Mesenchymal stem cell (in vitro differentiated cells and primary cell): Measurements from ENCODE around the gene GALNT18.

ENCODE experiments used
- DNase-seq: peaks from one replicate; pipeline ENCODE4 v3.0.0-alpha.2; 2013
- H2AFZ ChIP-seq: one replicate; pipeline ENCODE4 v1.6.1; 2013; ENCODE audit warnings: low read depth, mild to moderate bottlenecking, control low read depth, inconsistent platforms, low read length, moderate library complexity
- H2AK5ac ChIP-seq: 2 replicates; pipeline ENCODE4 v1.6.1; 2013; ENCODE audit warnings: low read length, moderate library complexity, mild to moderate bottlenecking, inconsistent platforms; ENCODE audit not compliant: severe bottlenecking
- H2BK120ac ChIP-seq: one replicate; pipeline ENCODE4 v1.6.1; 2013; ENCODE audit warnings: low read depth, mild to moderate bottlenecking, inconsistent platforms, low read length, moderate library complexity
- H2BK12ac ChIP-seq, 2 experiments: one replicate each; pipeline ENCODE4 v1.6.1; 2013; ENCODE audit warnings: inconsistent platforms in 2 of 2, low read length in 2 of 2, mild to moderate bottlenecking in 2 of 2, moderate library complexity in 2 of 2, control low read depth in 1 of 2
- H2BK15ac ChIP-seq: one replicate; pipeline ENCODE4 v1.6.1; 2013; ENCODE audit warnings: mild to moderate bottlenecking, low read depth, inconsistent platforms; ENCODE audit not compliant: poor library complexity, severe bottlenecking
- H2BK5ac ChIP-seq: 2 replicates; pipeline ENCODE4 v1.6.1; 2013; ENCODE audit warnings: low read depth, mild to moderate bottlenecking, low read length, control low read depth, inconsistent platforms; ENCODE audit not compliant: poor library complexity, severe bottlenecking
- H3K14ac ChIP-seq, 2 experiments: one replicate each; pipeline ENCODE4 v1.6.1; 2013; ENCODE audit warnings: inconsistent platforms in 2 of 2, low read length in 2 of 2, control low read depth in 1 of 2, mild to moderate bottlenecking in 1 of 2, moderate library complexity in 1 of 2
- H3K18ac ChIP-seq, 2 experiments: one replicate each; pipeline ENCODE4 v1.6.1; 2013; ENCODE audit warnings: inconsistent platforms in 2 of 2, low read length in 2 of 2, control low read depth in 1 of 2, low read depth in 1 of 2, mild to moderate bottlenecking in 1 of 2
- H3K23ac ChIP-seq, 2 experiments: one replicate each; pipeline ENCODE4 v1.6.1; 2013; ENCODE audit warnings: inconsistent platforms in 2 of 2, low read length in 2 of 2, mild to moderate bottlenecking in 2 of 2, moderate library complexity in 2 of 2, control low read depth in 1 of 2
- H3K27ac ChIP-seq: 2 replicates; pipeline ENCODE4 v1.5.1; 2013; ENCODE audit warnings: mild to moderate bottlenecking, moderate library complexity, low read length, control low read depth, inconsistent platforms; ENCODE audit not compliant: poor library complexity, severe bottlenecking
- H3K27me3 ChIP-seq, 2 experiments: 2 replicates each; pipeline versions ENCODE4 v1.6.1 to v1.7.0; 2013; ENCODE audit warnings: low read length in 2 of 2, mild to moderate bottlenecking in 2 of 2, moderate library complexity in 2 of 2, control low read depth in 1 of 2, inconsistent platforms in 1 of 2; ENCODE audit not compliant: control insufficient read depth in 1 of 2, insufficient read depth in 1 of 2
- H3K36me3 ChIP-seq, 2 experiments: 2 replicates each; pipeline versions ENCODE4 v1.6.1 to v1.7.0; 2013; ENCODE audit warnings: low read length in 2 of 2, control low read depth in 1 of 2, inconsistent platforms in 1 of 2, low read depth in 1 of 2, mild to moderate bottlenecking in 1 of 2; ENCODE audit not compliant: insufficient read depth in 2 of 2, control insufficient read depth in 1 of 2
- H3K4ac ChIP-seq, 2 experiments: one replicate each; pipeline ENCODE4 v1.6.1; 2013; ENCODE audit warnings: inconsistent platforms in 2 of 2, low read length in 2 of 2, mild to moderate bottlenecking in 2 of 2, moderate library complexity in 2 of 2, control low read depth in 1 of 2, low read depth in 1 of 2
- H3K4me1 ChIP-seq: 2 replicates; pipeline ENCODE4 v1.6.1; 2013; ENCODE audit warnings: low read depth, low read length, control low read depth; ENCODE audit not compliant: control insufficient read depth, insufficient read depth
- H3K4me2 ChIP-seq: 2 replicates; pipeline ENCODE4 v1.6.1; 2013; ENCODE audit warnings: low read length, mild to moderate bottlenecking, inconsistent platforms; ENCODE audit not compliant: poor library complexity, severe bottlenecking
- H3K4me3 ChIP-seq, 2 experiments: 2 replicates each; pipeline versions ENCODE4 v1.5.1 to v1.7.0; 2013; ENCODE audit warnings: low read length in 2 of 2, mild to moderate bottlenecking in 2 of 2, control low read depth in 1 of 2, low read depth in 1 of 2; ENCODE audit not compliant: insufficient read depth in 1 of 2
- H3K79me1 ChIP-seq: replicated peaks from 2 replicates; pipeline ENCODE4 v1.6.1; 2013; ENCODE audit warnings: mild to moderate bottlenecking, control low read depth, low read length, inconsistent platforms; ENCODE audit not compliant: poor library complexity, severe bottlenecking
- H3K9ac ChIP-seq: 2 replicates; pipeline ENCODE4 v1.7.0; 2013; ENCODE audit warnings: mild to moderate bottlenecking, low read length, moderate library complexity
- H3K9me3 ChIP-seq: 2 replicates; pipeline ENCODE4 v1.7.0; 2013; ENCODE audit warnings: mild to moderate bottlenecking, low read length; ENCODE audit not compliant: control insufficient read depth
- H4K8ac ChIP-seq: one replicate; pipeline ENCODE4 v1.6.1; 2013; ENCODE audit warnings: inconsistent platforms, mild to moderate bottlenecking, low read length, moderate library complexity
- H4K91ac ChIP-seq: one replicate; pipeline ENCODE4 v1.6.1; 2013; ENCODE audit warnings: mild to moderate bottlenecking, low read length, inconsistent platforms
- WGBS: methylation state at CpG from one replicate; pipeline ENCODE4 v1.1.7; 2013; ENCODE audit warnings: mixed read lengths; 5-methylcytosine and 5-hydroxymethylcytosine counted together

The GALNT18 gene

GRCh38 chr11:11427140-11427539 lies 194.7 kb downstream of the GALNT18 start:
- H3K27me3 ChIP-seq, result peaks cover 0 to 15% of the 10 kb centered on the region in 2 experiments
- no peak overlapping the region for H2BK15ac ChIP-seq
- H2BK120ac ChIP-seq, result no peak overlapping the region
- WGBS, result 66% methylated on average over 6 of the region's 9 CpGs
- H3K9me3 ChIP-seq, result no peaks in the 10 kb centered on the region
- H3K36me3 ChIP-seq, result no peaks in the 10 kb centered on the region
- H3K23ac ChIP-seq, result no peak overlapping the region
- no peak overlapping the region for H2AK5ac ChIP-seq
- no peak overlapping the region for H2BK12ac ChIP-seq
- H3K4me2 ChIP-seq, result no peak overlapping the region
- no peak overlapping the region for H3K14ac ChIP-seq
- DNase-seq, result no peak
- no peak overlapping the region for H3K4me3 ChIP-seq
- H3K18ac ChIP-seq, result peak overlapping the region in 1 of 2 experiments; percentile 48
- no peak overlapping the region for H4K8ac ChIP-seq
- H3K4ac ChIP-seq, result no peak overlapping the region
- H3K9ac ChIP-seq, result no peak overlapping the region
- no peak overlapping the region for H3K27ac ChIP-seq
- no peak overlapping the region for H2AFZ ChIP-seq
- H2BK5ac ChIP-seq, result no peak overlapping the region
- no peaks in the 10 kb centered on the region for H3K79me1 ChIP-seq
- no peaks in the 10 kb centered on the region for H3K4me1 ChIP-seq
- H4K91ac ChIP-seq, result no peak overlapping the region

GRCh38 chr11:11426226-11426952 lies 195.4 kb downstream of the GALNT18 start:
- Histone ChIP-seq H3K4me3 (no peak overlapping the region), H3K4me1 (no peaks in the 10 kb centered on the region), H3K4me2 (no peak overlapping the region), H3K4ac (no peak overlapping the region), H4K8ac (peak overlapping the region; percentile 7), H2BK5ac (no peak overlapping the region), H2BK15ac (no peak overlapping the region), H4K91ac (no peak overlapping the region), H3K9me3 (no peaks in the 10 kb centered on the region), H3K79me1 (no peaks in the 10 kb centered on the region), H2AK5ac (no peak overlapping the region), H3K36me3 (no peaks in the 10 kb centered on the region), H3K18ac (no peak overlapping the region), H2BK12ac (no peak overlapping the region), H3K9ac (no peak overlapping the region), H3K27ac (no peak overlapping the region), H2AFZ (no peak overlapping the region), H3K27me3 (peaks cover 0 to 10% of the 10 kb centered on the region in 2 experiments), H3K14ac (no peak overlapping the region), H3K23ac (no peak overlapping the region), H2BK120ac (no peak overlapping the region)
- 74% methylated on average over 4 of the region's 4 CpGs for WGBS
- DNase-seq, result no peak

- Histone ChIP-seq H3K27ac (no peak overlapping the region), H2BK12ac (no peak overlapping the region), H2BK120ac (no peak overlapping the region), H3K4me3 (no peak overlapping the region), H3K79me1 (no peaks in the 10 kb centered on the region), H3K14ac (no peak overlapping the region), H3K23ac (no peak overlapping the region), H3K9ac (no peak overlapping the region), H3K18ac (no peak overlapping the region), H3K4ac (no peak overlapping the region), H2BK5ac (no peak overlapping the region), H3K27me3 (peaks cover 0 to 5% of the 10 kb centered on the region in 2 experiments), H3K4me2 (no peak overlapping the region), H3K9me3 (no peaks in the 10 kb centered on the region), H4K8ac (peak overlapping the region; percentile 7), H3K4me1 (no peaks in the 10 kb centered on the region), H2AK5ac (no peak overlapping the region), H2BK15ac (no peak overlapping the region), H4K91ac (no peak overlapping the region), H3K36me3 (no peaks in the 10 kb centered on the region), H2AFZ (no peak overlapping the region)
- WGBS, result 82% methylated on average over 2 of the region's 5 CpGs
- DNase-seq, result peak; percentile 8
Measured at GRCh38 chr11:11425806-11426205, 196.0 kb downstream of the GALNT18 start.

- no peak overlapping the region for H2BK5ac ChIP-seq
- peaks cover 0 to 10% of the 10 kb centered on the region in 2 experiments for H3K27me3 ChIP-seq
- H3K27ac ChIP-seq, result no peak overlapping the region
- no peak overlapping the region for H4K8ac ChIP-seq
- no peak overlapping the region for H3K18ac ChIP-seq
- no peak overlapping the region for H2BK120ac ChIP-seq
- no peak overlapping the region for H2BK12ac ChIP-seq
- WGBS, result 96% methylated on average over 7 of the region's 7 CpGs
- H3K36me3 ChIP-seq, result no peaks in the 10 kb centered on the region
- no peak overlapping the region for H3K9ac ChIP-seq
- H3K23ac ChIP-seq, result no peak overlapping the region
- no peak overlapping the region for H2AFZ ChIP-seq
- no peak overlapping the region for H3K4ac ChIP-seq
- no peaks in the 10 kb centered on the region for H3K4me1 ChIP-seq
- DNase-seq, result no peak
- no peak overlapping the region for H4K91ac ChIP-seq
- no peak overlapping the region for H3K4me2 ChIP-seq
- no peaks in the 10 kb centered on the region for H3K79me1 ChIP-seq
- no peak overlapping the region for H2AK5ac ChIP-seq
- no peak overlapping the region for H3K14ac ChIP-seq
- H2BK15ac ChIP-seq, result no peak overlapping the region
- H3K9me3 ChIP-seq, result no peaks in the 10 kb centered on the region
- no peak overlapping the region for H3K4me3 ChIP-seq
Measured at GRCh38 chr11:11424688-11425087, 197.1 kb downstream of the GALNT18 start.
